Fibroblast of lung (primary cell): Measurements from ENCODE around the gene FHL5.

Experiments used
- CTCF ChIP-seq, 2 donors: IDR thresholded peaks in 1 of 2; conservative IDR thresholded peaks in 1 of 2; 1 replicate in 1 of 2; 2 replicates in 1 of 2; pipeline ENCODE4 v1.5.1; 2011 to 2012; ENCODE audit warnings: low read length in 2 of 2, control low read depth in 1 of 2, inconsistent platforms in 1 of 2, low read depth in 1 of 2, mild to moderate bottlenecking in 1 of 2
- EZH2 ChIP-seq: IDR thresholded peaks from 2 replicates; pipeline ENCODE4 v1.5.1; 2012; ENCODE audit warnings: low read length, control low read depth, mild to moderate bottlenecking; ENCODE audit errors: missing control alignments

- no peak for TF ChIP-seq CTCF (conservative IDR thresholded peaks at IDR 0.05 in 1 of 2, IDR thresholded peaks at IDR 0.05 in 1 of 2; ENCODE audit: low read depth in 1 of 2, low read length in 2 of 2)
- no peak for TF ChIP-seq EZH2
Observed at GRCh38 chr6:96649926-96650325, 87.0 kb downstream of the FHL5 start.
